ENCODE results near the gene NUP210L. TPM values are rescaled to one million over a fixed set of nuclear protein-coding genes. Genes with fewer than 3 reads are reported as not detected.

The NUP210L gene
- total RNA-seq, 1 experiment from 2014 or later: 0.10 TPM

DNA sequence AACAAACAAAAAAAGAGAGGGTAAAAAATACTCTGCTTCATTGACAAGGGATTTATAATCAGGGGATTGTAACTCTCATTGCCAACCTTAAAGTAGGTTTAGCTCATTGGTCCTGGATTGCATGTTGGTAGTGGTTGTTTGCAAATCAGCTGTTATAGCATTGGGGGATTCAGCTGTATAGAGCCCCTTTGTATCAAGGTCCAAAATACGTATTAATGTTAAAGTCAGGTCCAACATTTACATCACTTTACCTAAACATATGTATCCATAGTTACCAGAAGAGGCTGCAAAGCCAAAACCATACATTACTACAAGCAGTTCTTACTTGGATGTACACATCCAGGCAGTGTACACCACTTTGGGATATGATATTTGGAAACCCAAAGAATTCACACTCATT, 134.9 kb downstream of the NUP210L start (continued):
- TF ChIP-seq, protein P1, sequence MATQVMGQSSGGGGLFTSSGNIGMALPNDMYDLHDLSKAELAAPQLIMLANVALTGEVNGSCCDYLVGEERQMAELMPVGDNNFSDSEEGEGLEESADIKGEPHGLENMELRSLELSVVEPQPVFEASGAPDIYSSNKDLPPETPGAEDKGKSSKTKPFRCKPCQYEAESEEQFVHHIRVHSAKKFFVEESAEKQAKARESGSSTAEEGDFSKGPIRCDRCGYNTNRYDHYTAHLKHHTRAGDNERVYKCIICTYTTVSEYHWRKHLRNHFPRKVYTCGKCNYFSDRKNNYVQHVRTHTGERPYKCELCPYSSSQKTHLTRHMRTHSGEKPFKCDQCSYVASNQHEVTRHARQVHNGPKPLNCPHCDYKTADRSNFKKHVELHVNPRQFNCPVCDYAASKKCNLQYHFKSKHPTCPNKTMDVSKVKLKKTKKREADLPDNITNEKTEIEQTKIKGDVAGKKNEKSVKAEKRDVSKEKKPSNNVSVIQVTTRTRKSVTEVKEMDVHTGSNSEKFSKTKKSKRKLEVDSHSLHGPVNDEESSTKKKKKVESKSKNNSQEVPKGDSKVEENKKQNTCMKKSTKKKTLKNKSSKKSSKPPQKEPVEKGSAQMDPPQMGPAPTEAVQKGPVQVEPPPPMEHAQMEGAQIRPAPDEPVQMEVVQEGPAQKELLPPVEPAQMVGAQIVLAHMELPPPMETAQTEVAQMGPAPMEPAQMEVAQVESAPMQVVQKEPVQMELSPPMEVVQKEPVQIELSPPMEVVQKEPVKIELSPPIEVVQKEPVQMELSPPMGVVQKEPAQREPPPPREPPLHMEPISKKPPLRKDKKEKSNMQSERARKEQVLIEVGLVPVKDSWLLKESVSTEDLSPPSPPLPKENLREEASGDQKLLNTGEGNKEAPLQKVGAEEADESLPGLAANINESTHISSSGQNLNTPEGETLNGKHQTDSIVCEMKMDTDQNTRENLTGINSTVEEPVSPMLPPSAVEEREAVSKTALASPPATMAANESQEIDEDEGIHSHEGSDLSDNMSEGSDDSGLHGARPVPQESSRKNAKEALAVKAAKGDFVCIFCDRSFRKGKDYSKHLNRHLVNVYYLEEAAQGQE (IDR thresholded peaks at IDR 0.05; ENCODE audit: low read depth): no peak
- no peak for TF ChIP-seq ZFX (IDR thresholded peaks at IDR 0.05)
- no peak for TF ChIP-seq ATF3 (IDR thresholded peaks at IDR 0.05)
- no peak for TF ChIP-seq CTCF (IDR thresholded peaks at IDR 0.05 in 2 of 3, conservative IDR thresholded peaks at IDR 0.05 in 1 of 3; ENCODE audit: borderline replicate concordance in 1 of 3, insufficient read depth in 1 of 3, low read depth in 2 of 3, low read length in 2 of 3)

- ChIA-PET CTCF (no interaction called here), POLR2A (interaction anchor here (1.6 kb wide), 1 partner anchor 29 kb away, joined by 4 read pairs; the partner anchor contains the start of gene RPS27), RAD21 (ENCODE audit: low non-redundant PET in 1 of 2, low total read pairs in 2 of 2, uncharacterized antibody in 2 of 2, unreplicated experiment in 2 of 2) (no interaction called here)
- Histone ChIP-seq H3K4me1 (ENCODE audit: control insufficient read depth in 1 of 2, insufficient read depth in 2 of 2, low read length in 2 of 2) (peaks cover under 1 to 3% of the 10 kb centered on the region in 2 experiments; a peak in 2 of 4 replicates), H3K27ac (ENCODE audit: low read depth, low read length) (no peak overlapping the region), H3K36me3 (ENCODE audit: control insufficient read depth in 1 of 2, insufficient read depth in 2 of 2, low read length in 2 of 2) (no peaks in the 10 kb centered on the region), H3K4me2 (ENCODE audit: low read length) (no peak overlapping the region), H3K9me2 (ENCODE audit: insufficient read depth) (no peaks in the 10 kb centered on the region), H3K27me3 (ENCODE audit: insufficient read depth, low read length) (no peaks in the 10 kb centered on the region), H3K4me3 (replicated peaks in 1 of 2; ENCODE audit: low read depth in 1 of 2, low read length in 2 of 2) (no peak overlapping the region), H3K9ac (ENCODE audit: low read length) (no peak overlapping the region), H2AFZ (ENCODE audit: low read depth, low read length, poor library complexity, severe bottlenecking) (no peak overlapping the region), H4K20me1 (ENCODE audit: insufficient read depth) (no peaks in the 10 kb centered on the region), H3K79me2 (ENCODE audit: insufficient read depth, low read length) (no peaks in the 10 kb centered on the region), H3K9me3 (ENCODE audit: control insufficient read depth in 1 of 2, insufficient read depth in 1 of 2, low read depth in 1 of 2, low read length in 2 of 2) (no peaks in the 10 kb centered on the region)
- DNase-seq (ENCODE audit: low read depth, low spot score): no peak
- intact Hi-C loops (cut with micrococcal nuclease): no loop called here
- no TSS peak for BruUV-seq (replicated peaks)
- ATAC-seq: no peak
- TF ChIP-seq SIN3A (IDR thresholded peaks at IDR 0.05; ENCODE audit: low read depth) (no peak), ELF1 (IDR thresholded peaks at IDR 0.05; ENCODE audit: borderline replicate concordance, low read depth) (no peak), CBX3 (IDR thresholded peaks at IDR 0.05; ENCODE audit: low read depth) (no peak), POLR2A (IDR thresholded peaks at IDR 0.05; ENCODE audit: borderline replicate concordance, extremely low read depth, insufficient read depth, insufficient read length) (no peak), EZH2phosphoT487 (IDR thresholded peaks at IDR 0.05; ENCODE audit: borderline replicate concordance) (no peak), RAD21 (IDR thresholded peaks at IDR 0.05; ENCODE audit: low read depth) (no peak), EZH2 (IDR thresholded peaks at IDR 0.05) (no peak), SRF (IDR thresholded peaks at IDR 0.05; ENCODE audit: low read depth) (no peak), SP1 (IDR thresholded peaks at IDR 0.05; ENCODE audit: low read depth) (no peak)
- TF ChIP-seq, protein P1 (IDR thresholded peaks at IDR 0.05; ENCODE audit: low read depth): no peak
- TF ChIP-seq, protein P2, sequence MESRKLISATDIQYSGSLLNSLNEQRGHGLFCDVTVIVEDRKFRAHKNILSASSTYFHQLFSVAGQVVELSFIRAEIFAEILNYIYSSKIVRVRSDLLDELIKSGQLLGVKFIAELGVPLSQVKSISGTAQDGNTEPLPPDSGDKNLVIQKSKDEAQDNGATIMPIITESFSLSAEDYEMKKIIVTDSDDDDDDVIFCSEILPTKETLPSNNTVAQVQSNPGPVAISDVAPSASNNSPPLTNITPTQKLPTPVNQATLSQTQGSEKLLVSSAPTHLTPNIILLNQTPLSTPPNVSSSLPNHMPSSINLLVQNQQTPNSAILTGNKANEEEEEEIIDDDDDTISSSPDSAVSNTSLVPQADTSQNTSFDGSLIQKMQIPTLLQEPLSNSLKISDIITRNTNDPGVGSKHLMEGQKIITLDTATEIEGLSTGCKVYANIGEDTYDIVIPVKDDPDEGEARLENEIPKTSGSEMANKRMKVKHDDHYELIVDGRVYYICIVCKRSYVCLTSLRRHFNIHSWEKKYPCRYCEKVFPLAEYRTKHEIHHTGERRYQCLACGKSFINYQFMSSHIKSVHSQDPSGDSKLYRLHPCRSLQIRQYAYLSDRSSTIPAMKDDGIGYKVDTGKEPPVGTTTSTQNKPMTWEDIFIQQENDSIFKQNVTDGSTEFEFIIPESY (IDR thresholded peaks at IDR 0.05; ENCODE audit: extremely low read depth, insufficient replicate concordance, low read length): no peak
Measured at GRCh38 chr1:154019269-154019668, 135.6 kb downstream of the NUP210L start.
